HepG2 (cell line): ENCODE results near the gene TREH. TPM values are rescaled to one million over a fixed set of nuclear protein-coding genes. Genes with fewer than 3 reads are reported as not detected.

Source experiments
- FOSL2 ChIP-seq: sonication (generic); formaldehyde crosslinking; IDR thresholded peaks from 2 replicates; pipeline ENCODE4 v1.4.0; 2020; ENCODE audit warnings: missing genetic modification reagents
- JDP2 ChIP-seq: sonication (generic); formaldehyde crosslinking; IDR thresholded peaks from 2 replicates; pipeline ENCODE4 v1.8.1; 2022; ENCODE audit warnings: missing genetic modification reagents, borderline replicate concordance
- MZF1 ChIP-seq: sonication (generic); formaldehyde crosslinking; IDR thresholded peaks from 2 replicates; pipeline ENCODE4 v1.8.1; 2023; ENCODE audit warnings: mild to moderate bottlenecking, missing genetic modification reagents, borderline replicate concordance
- PCBP2 ChIP-seq: fragments of 200-400 bp; formaldehyde crosslinking; optimal IDR thresholded peaks from 2 replicates; pipeline ENCODE3; 2018; ENCODE audit warnings: low read length, low read depth; ENCODE audit not compliant: poor library complexity, severe bottlenecking
- RBFOX2 ChIP-seq: fragments of 200-400 bp; formaldehyde crosslinking; IDR thresholded peaks from 2 replicates; pipeline ENCODE4 v1.6.1; 2017; ENCODE audit warnings: low read depth, mild to moderate bottlenecking, low read length
- REPIN1 ChIP-seq: sonication (generic); formaldehyde crosslinking; IDR thresholded peaks from 2 replicates; pipeline ENCODE4 v1.8.0; 2022; ENCODE audit warnings: missing genetic modification reagents, low read depth, mild to moderate bottlenecking, borderline replicate concordance
- SNAI1 ChIP-seq: sonication (generic); formaldehyde crosslinking; IDR thresholded peaks from 2 replicates; pipeline ENCODE4 v1.5.0; 2020; ENCODE audit warnings: mild to moderate bottlenecking, missing genetic modification reagents, borderline replicate concordance
- TP53 ChIP-seq: sonication (generic); formaldehyde crosslinking; conservative IDR thresholded peaks from 2 replicates; pipeline ENCODE4 v1.4.0; 2020; ENCODE audit warnings: missing genetic modification reagents
- ZBTB20 ChIP-seq: sonication (generic); formaldehyde crosslinking; IDR thresholded peaks from 2 replicates; pipeline ENCODE4 v1.8.1; 2023; ENCODE audit warnings: missing genetic modification reagents, low read depth, mild to moderate bottlenecking, borderline replicate concordance
- ZNF121 ChIP-seq: sonication (generic); formaldehyde crosslinking; IDR thresholded peaks from 2 replicates; pipeline ENCODE4 v1.5.0; 2020; ENCODE audit warnings: mild to moderate bottlenecking, missing genetic modification reagents
- ZNF550 ChIP-seq: sonication (generic); formaldehyde crosslinking; IDR thresholded peaks from 2 replicates; pipeline ENCODE4 v1.4.0; 2020; ENCODE audit warnings: mild to moderate bottlenecking, missing genetic modification reagents, borderline replicate concordance
- ZNF615 ChIP-seq: sonication (generic); formaldehyde crosslinking; IDR thresholded peaks from 2 replicates; pipeline ENCODE4 v1.5.0; 2020; ENCODE audit warnings: mild to moderate bottlenecking, missing genetic modification reagents, borderline replicate concordance
- polyA plus RNA-seq, 8 experiments: library from polyadenylated mRNA; depleted of rRNA in 3 of 8; stranded (reverse) in 7 of 8; unstranded in 1 of 8; fragments of >200 nt; fragmentation: Illumina TruSeq in 4 of 8; extraction: Trizol in 4 of 8; gene quantifications; 2 replicates each; pipeline versions ENCODE4 v1.2.1 to v1.2.3, GENCODE V29; 2011 to 2016; ENCODE audit warnings: low read depth in 4 of 8, missing spikeins in 1 of 8, mixed read lengths in 1 of 8; ENCODE audit not compliant: insufficient read depth in 1 of 8
- total RNA-seq, 5 experiments: library from RNA; depleted of rRNA; stranded (reverse); fragments of >200 nt; fragmentation: Illumina TruSeq; extraction: Trizol; gene quantifications; 2 replicates each; pipeline ENCODE4 v1.2.3, GENCODE V29; 2016; ENCODE audit warnings: low read depth in 1 of 5
- TF ChIP-seq, protein P1 (sequence below): fragments of 450-650 bp; IDR thresholded peaks from 2 replicates; pipeline ENCODE4 v1.6.1; 2016
- TF ChIP-seq, protein P2 (sequence below): sonication (generic); formaldehyde crosslinking; IDR thresholded peaks from 2 replicates; pipeline ENCODE4 v1.4.0; 2020; ENCODE audit warnings: missing genetic modification reagents; ENCODE audit errors: not compliant biosample characterization
- TF ChIP-seq, protein P3 (sequence below): sonication (generic); formaldehyde crosslinking; IDR thresholded peaks from 2 replicates; pipeline ENCODE4 v1.4.0; 2020; ENCODE audit warnings: missing genetic modification reagents
- TF ChIP-seq, protein P4 (sequence below): sonication (generic); formaldehyde crosslinking; IDR thresholded peaks from 2 replicates; pipeline ENCODE4 v1.9.0; 2022; ENCODE audit warnings: low read depth, missing genetic modification reagents
- TF ChIP-seq, protein P5 (sequence below): sonication (generic); formaldehyde crosslinking; IDR thresholded peaks from 2 replicates; pipeline ENCODE4 v1.8.0; 2022; ENCODE audit warnings: missing genetic modification reagents, mild to moderate bottlenecking, moderate library complexity, borderline replicate concordance
- TF ChIP-seq, protein P6 (sequence below): sonication (generic); formaldehyde crosslinking; IDR thresholded peaks from 2 replicates; pipeline ENCODE4 v1.4.0; 2020; ENCODE audit warnings: missing genetic modification reagents, borderline replicate concordance

The TREH gene
- total and polyA plus RNA-seq, 2 of the 13 experiments (the other 11 are each of a cell fraction or from before 2014, with no cell fraction given), result 0.53 to 0.86 TPM

DNA sequence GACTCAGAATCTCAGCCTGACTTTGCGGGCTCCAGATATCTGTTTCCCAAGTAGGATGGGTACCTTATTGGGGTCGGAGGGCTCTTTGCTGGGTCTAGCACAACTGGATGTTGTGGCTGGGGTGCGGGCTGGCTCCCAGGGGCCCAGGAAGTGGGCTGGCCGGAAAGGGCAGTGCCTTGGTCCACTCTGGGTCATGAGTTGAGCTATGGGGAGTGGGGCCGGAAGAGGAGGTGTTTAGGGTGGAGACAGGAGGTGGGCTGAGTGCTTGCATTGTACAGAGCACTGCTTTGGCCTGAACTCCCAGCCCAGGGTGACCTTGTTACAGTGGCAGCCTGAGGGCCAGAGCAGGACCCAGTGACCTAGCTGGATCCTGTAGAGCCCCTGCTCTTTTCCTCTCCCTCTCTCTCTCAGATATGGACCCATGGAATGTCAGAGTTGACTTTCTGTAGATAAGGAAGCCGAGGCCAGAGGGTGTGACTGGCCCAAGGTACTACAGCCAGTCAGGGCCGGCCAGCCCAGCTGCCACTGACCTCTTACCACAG lies 58.9 kb downstream of the TREH start (continued):
- TF ChIP-seq, protein P1, sequence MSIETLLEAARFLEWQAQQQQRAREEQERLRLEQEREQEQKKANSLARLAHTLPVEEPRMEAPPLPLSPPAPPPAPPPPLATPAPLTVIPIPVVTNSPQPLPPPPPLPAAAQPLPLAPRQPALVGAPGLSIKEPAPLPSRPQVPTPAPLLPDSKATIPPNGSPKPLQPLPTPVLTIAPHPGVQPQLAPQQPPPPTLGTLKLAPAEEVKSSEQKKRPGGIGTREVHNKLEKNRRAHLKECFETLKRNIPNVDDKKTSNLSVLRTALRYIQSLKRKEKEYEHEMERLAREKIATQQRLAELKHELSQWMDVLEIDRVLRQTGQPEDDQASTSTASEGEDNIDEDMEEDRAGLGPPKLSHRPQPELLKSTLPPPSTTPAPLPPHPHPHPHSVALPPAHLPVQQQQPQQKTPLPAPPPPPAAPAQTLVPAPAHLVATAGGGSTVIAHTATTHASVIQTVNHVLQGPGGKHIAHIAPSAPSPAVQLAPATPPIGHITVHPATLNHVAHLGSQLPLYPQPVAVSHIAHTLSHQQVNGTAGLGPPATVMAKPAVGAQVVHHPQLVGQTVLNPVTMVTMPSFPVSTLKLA, result no peak
- TF ChIP-seq PCBP2 (no peak), ZNF121 (CRISPR knock-in tag) (no peak; the same call in 1 of the 2 replicates), ZNF550 (no peak), FOSL2 (CRISPR knock-in tag) (0 out of 2 replicates have a peak, but pooled peaks have one; percentile 17), JDP2 (no peak), MZF1 (CRISPR knock-in tag) (peak; percentile 15; the same call in 1 of the 2 replicates), ZNF615 (peak; percentile 68; the same call in 1 of the 2 replicates), ZBTB20 (peak; percentile 51; the same call in 1 of the 2 replicates), SNAI1 (CRISPR knock-in tag) (no peak), REPIN1 (CRISPR knock-in tag) (0 out of 2 replicates have a peak, but pooled peaks have one; percentile 4), TP53 (CRISPR knock-in tag) (no peak), RBFOX2 (no peak; the same call in 1 of the 2 replicates)
- TF ChIP-seq, protein P2, sequence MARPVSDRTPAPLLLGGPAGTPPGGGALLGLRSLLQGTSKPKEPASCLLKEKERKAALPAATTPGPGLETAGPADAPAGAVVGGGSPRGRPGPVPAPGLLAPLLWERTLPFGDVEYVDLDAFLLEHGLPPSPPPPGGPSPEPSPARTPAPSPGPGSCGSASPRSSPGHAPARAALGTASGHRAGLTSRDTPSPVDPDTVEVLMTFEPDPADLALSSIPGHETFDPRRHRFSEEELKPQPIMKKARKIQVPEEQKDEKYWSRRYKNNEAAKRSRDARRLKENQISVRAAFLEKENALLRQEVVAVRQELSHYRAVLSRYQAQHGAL (CRISPR knock-in tag), result no peak
- TF ChIP-seq, protein P3, sequence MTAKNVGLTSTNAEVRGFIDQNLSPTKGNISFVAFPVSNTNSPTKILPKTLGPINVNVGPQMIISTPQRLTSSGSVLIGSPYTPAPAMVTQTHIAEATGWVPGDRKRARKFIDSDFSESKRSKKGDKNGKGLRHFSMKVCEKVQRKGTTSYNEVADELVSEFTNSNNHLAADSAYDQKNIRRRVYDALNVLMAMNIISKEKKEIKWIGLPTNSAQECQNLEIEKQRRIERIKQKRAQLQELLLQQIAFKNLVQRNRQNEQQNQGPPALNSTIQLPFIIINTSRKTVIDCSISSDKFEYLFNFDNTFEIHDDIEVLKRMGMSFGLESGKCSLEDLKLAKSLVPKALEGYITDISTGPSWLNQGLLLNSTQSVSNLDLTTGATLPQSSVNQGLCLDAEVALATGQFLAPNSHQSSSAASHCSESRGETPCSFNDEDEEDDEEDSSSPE (CRISPR knock-in tag), result no peak
- TF ChIP-seq, protein P4, sequence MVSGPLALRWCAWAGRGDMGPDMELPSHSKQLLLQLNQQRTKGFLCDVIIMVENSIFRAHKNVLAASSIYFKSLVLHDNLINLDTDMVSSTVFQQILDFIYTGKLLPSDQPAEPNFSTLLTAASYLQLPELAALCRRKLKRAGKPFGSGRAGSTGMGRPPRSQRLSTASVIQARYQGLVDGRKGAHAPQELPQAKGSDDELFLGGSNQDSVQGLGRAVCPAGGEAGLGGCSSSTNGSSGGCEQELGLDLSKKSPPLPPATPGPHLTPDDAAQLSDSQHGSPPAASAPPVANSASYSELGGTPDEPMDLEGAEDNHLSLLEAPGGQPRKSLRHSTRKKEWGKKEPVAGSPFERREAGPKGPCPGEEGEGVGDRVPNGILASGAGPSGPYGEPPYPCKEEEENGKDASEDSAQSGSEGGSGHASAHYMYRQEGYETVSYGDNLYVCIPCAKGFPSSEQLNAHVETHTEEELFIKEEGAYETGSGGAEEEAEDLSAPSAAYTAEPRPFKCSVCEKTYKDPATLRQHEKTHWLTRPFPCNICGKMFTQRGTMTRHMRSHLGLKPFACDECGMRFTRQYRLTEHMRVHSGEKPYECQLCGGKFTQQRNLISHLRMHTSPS, result peak; percentile 59; the same call in 1 of the 2 replicates
- TF ChIP-seq, protein P5, sequence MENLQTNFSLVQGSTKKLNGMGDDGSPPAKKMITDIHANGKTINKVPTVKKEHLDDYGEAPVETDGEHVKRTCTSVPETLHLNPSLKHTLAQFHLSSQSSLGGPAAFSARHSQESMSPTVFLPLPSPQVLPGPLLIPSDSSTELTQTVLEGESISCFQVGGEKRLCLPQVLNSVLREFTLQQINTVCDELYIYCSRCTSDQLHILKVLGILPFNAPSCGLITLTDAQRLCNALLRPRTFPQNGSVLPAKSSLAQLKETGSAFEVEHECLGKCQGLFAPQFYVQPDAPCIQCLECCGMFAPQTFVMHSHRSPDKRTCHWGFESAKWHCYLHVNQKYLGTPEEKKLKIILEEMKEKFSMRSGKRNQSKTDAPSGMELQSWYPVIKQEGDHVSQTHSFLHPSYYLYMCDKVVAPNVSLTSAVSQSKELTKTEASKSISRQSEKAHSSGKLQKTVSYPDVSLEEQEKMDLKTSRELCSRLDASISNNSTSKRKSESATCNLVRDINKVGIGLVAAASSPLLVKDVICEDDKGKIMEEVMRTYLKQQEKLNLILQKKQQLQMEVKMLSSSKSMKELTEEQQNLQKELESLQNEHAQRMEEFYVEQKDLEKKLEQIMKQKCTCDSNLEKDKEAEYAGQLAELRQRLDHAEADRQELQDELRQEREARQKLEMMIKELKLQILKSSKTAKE (CRISPR knock-in tag), result no peak
- TF ChIP-seq, protein P6, sequence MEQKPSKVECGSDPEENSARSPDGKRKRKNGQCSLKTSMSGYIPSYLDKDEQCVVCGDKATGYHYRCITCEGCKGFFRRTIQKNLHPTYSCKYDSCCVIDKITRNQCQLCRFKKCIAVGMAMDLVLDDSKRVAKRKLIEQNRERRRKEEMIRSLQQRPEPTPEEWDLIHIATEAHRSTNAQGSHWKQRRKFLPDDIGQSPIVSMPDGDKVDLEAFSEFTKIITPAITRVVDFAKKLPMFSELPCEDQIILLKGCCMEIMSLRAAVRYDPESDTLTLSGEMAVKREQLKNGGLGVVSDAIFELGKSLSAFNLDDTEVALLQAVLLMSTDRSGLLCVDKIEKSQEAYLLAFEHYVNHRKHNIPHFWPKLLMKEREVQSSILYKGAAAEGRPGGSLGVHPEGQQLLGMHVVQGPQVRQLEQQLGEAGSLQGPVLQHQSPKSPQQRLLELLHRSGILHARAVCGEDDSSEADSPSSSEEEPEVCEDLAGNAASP (CRISPR knock-in tag), result peak; percentile 5; the same call in 1 of the 2 replicates
